Measurements from ENCODE around the gene COL9A3.
A peak's percentile ranks its signal among the peaks of the same experiment; 100 is the strongest.

COL9A3 gene

GRCh38 chr20:62778601-62779416, 38.0 kb upstream of the COL9A3 start:
- no peak for DNase-seq

GRCh38 chr20:62779417-62779685, 37.5 kb upstream of the COL9A3 start:
- DNase-seq, result no peak

- no peak for DNase-seq
Observed at GRCh38 chr20:62780204-62780603, 36.6 kb upstream of the COL9A3 start.

- DNase-seq, result no peak
Observed at GRCh38 chr20:62780696-62781095, 36.2 kb upstream of the COL9A3 start.

- no peak for DNase-seq
Observed at GRCh38 chr20:62782149-62782892, 34.5 kb upstream of the COL9A3 start.

GRCh38 chr20:62782893-62783278, 34.0 kb upstream of the COL9A3 start:
- DNase-seq, result no peak

- DNase-seq, result no peak
Observed at GRCh38 chr20:62784497-62784896, 32.4 kb upstream of the COL9A3 start.

GRCh38 chr20:62785393-62785792, 31.5 kb upstream of the COL9A3 start:
- no peak for DNase-seq

- no peak for DNase-seq
Observed at GRCh38 chr20:62786157-62786556, 30.7 kb upstream of the COL9A3 start.

GRCh38 chr20:62787321-62787720, 29.5 kb upstream of the COL9A3 start:
- peak in 1 of 2 donors; percentile 58 for DNase-seq

- DNase-seq, result no peak
Observed at GRCh38 chr20:62787866-62788265, 29.0 kb upstream of the COL9A3 start.

- DNase-seq, result no peak
Observed at GRCh38 chr20:62788607-62789006, 28.2 kb upstream of the COL9A3 start.

GRCh38 chr20:62790075-62790474, 26.8 kb upstream of the COL9A3 start:
- DNase-seq, result no peak

- DNase-seq, result peak; percentile 72 to 80
Observed at GRCh38 chr20:62791301-62792181, 25.3 kb upstream of the COL9A3 start.

- DNase-seq, result no peak
Observed at GRCh38 chr20:62792182-62792939, 24.5 kb upstream of the COL9A3 start.

- DNase-seq, result no peak
Observed at GRCh38 chr20:62792940-62793756, 23.7 kb upstream of the COL9A3 start.

GRCh38 chr20:62793757-62794006, 23.2 kb upstream of the COL9A3 start:
- no peak for DNase-seq

- peak; percentile 95 to 96 for DNase-seq
Observed at GRCh38 chr20:62794007-62794724, 22.7 kb upstream of the COL9A3 start.

GRCh38 chr20:62795023-62795761, 21.7 kb upstream of the COL9A3 start:
- DNase-seq, result peak; percentile 65 to 68

- no peak for DNase-seq
Observed at GRCh38 chr20:62796699-62797491, 20.0 kb upstream of the COL9A3 start.

All from CD4-positive, alpha-beta T cell treated with Interleukin-1 beta for 1 hour (primary cell).